GM18861 (cell line): ENCODE data around the gene NUMA1.

ENCODE experiments used
- ATAC-seq: cut with Tn5 transposase; IDR thresholded peaks from one replicate; pipeline ENCODE4 v1.9.1; 2021; ENCODE audit not compliant: unreplicated experiment

NUMA1 gene

DNA sequence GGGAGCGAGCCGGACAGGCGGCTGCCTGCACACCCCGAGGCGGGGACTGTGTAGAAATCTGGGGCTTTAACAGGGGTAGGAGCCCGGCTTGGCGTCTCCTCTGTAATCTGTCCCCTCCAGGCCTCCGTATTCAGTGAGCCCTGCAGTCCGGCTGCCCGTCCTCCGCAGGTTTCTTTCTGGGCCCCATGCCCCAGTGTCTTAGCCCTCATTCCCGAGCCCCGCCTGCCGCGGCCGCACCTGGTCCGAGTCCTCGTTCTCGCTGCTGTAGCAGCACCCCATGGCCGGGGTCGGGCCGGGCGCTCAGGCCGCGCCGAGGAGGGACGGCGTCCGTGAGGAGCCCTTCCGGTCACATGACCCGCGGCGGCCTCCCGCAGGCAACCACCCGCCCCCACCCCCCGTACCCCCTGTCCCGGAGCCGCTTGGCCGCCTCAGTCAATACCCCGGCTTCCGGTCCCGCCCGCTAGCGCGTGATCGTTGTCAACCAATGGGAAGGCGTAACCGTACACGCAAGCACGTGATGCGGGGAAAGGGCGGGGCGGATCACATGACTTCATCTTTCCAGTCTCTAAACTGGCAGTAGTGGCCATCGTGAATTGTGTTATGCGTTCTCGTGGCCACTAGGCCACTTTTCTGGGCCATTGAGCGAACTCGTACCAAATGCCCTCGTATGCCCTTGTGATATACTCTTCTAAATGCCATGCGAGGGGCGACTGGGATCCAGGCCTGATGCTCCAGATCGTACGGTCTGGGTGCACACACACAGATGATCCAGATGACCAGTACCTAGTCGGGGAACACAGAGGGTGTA lies 22.8 kb upstream of the NUMA1 start, which contains the start of gene LAMTOR1:
TSS of gene LAMTOR1 (minus strand) at position 352 of the 808 bp plus-strand sequence. CDS start at position 279, 73 bp downstream.
- ATAC-seq, result peak; percentile 74

DNA sequence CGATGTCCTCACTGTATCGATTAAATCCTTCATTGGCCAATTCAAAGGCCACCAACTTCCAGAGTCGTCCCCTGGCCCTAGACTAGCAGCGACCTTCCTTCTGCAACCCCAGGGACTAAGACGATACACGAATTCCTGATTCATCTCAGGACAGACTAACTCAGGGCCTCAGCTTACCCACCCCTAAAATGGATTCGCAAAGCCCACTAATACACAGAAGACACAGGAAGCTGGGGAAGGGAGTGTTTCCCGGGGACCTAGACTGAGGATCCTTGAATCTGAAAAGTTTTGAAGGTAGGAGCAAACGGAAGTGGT lies 22.2 kb upstream of the NUMA1 start:
- ATAC-seq, result no peak

DNA sequence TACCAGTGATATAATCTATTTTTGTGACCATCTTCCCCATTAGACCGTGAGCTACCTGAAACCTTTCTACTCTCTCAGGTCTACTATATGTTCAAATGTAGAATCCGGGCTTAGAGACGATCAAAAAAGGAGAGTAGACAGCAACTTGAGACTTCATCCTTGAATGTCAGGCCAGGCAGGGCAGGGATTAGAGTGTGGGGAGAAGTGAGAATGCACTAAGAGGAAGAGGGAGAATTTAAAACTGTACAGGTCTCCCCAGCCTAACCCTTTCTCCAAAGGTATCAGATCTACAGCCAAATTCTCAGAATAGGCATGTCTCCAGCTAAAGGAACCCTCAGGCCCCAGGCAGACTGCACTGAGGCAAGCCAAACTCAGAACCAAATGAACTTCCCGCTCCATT lies 21.8 kb upstream of the NUMA1 start:
- ATAC-seq, result no peak

- no peak for ATAC-seq
Observed at GRCh38 chr11:72100462-72100861, 20.1 kb upstream of the NUMA1 start.

- ATAC-seq, result no peak
Observed at GRCh38 chr11:72100009-72100408, 19.7 kb upstream of the NUMA1 start.

- no peak for ATAC-seq
Observed at GRCh38 chr11:72098741-72099140, 18.4 kb upstream of the NUMA1 start.

- peak; percentile 57 for ATAC-seq
Observed at GRCh38 chr11:72091292-72091691, 10.9 kb upstream of the NUMA1 start.

DNA sequence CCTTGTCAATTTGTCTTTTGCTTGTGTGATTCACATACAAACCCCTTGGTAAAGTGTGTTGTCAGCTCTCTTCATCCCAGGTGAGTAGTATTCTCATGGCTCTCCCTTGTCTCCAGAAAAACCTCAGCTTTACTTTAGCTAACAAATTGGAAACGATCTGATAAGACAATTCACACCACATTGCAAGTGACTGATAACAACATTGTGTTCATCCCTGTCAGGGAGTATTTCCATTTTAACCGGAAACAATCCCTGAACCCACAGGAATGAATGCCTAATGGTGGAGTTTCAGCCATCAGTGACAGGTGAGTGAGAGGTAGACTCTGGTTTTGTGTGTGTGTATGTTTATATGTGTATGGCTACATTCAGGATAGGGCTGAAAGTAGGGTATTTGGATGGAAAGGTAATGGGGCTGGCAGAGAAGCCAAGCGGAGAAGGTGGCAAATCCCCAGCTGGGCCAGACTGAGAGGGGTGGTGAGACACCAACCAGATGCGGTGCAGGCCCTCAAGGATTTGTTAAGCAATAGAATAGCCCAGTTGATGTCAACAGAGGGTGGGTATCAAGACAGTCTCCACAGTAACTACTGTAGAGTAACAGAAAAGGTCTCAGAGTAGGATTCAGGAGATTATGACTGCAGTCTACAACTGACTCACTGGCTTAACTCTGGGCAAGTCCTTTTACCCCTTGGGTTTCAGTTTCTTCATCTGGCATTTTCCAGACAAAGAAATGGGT lies 7.9 kb upstream of the NUMA1 start:
- no peak for ATAC-seq

GRCh38 chr11:72085621-72086351 lies 5.4 kb upstream of the NUMA1 start:
- ATAC-seq, result no peak

DNA sequence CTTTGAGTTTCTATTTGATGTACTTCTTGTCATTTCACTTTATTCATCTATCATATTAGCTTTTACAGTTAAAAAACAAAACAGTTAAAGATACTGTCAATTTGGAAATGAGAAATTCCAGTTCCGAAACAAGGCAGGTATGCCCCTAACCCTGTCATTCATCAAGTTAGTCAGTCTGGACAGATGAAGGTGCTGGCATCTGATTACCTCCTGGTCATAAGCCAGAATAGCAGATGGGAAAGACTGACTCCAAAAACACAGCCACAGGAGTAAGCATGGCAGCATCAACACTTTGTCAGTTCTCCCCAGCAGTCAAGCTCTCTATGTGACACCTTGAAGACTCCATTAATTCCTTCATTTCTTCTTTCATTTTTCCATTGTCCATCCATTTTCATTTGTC lies 4.6 kb upstream of the NUMA1 start:
- ATAC-seq, result no peak

- no peak for ATAC-seq
Observed at GRCh38 chr11:72084076-72084475, 3.7 kb upstream of the NUMA1 start.

- no peak for ATAC-seq
Observed at GRCh38 chr11:72083414-72083813, 3.1 kb upstream of the NUMA1 start.

GRCh38 chr11:72081821-72082453 lies 1.6 kb upstream of the NUMA1 start:
- no peak for ATAC-seq

GRCh38 chr11:72081184-72081644 lies 872 bp upstream of the NUMA1 start:
- ATAC-seq, result no peak

DNA sequence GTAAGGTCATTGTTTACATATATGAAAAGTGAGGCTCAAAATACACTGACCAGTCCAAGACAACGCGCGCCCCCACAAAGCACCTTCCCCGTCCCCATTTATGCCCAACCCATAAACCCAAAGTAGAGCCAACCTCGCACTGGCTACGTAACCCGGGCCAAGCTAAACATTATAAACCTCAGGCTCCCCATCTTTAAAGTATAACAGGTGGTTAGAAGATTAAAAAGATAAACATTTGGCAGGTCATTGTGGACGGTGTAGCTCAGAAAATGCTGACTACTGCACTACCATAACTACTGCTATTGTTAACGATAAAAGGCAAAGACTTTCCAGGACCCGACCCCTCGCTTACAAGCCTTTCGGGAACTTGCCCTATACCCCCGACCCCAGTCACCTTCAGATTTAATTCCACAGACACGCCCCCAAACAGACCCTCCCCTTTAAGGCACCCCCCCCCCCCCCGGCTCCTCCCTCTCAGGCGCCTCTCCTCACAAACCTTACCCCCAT lies 470 bp downstream of the NUMA1 start:
- no peak for ATAC-seq

- ATAC-seq, result no peak
Observed at GRCh38 chr11:72078477-72078876, 1.9 kb downstream of the NUMA1 start.

DNA sequence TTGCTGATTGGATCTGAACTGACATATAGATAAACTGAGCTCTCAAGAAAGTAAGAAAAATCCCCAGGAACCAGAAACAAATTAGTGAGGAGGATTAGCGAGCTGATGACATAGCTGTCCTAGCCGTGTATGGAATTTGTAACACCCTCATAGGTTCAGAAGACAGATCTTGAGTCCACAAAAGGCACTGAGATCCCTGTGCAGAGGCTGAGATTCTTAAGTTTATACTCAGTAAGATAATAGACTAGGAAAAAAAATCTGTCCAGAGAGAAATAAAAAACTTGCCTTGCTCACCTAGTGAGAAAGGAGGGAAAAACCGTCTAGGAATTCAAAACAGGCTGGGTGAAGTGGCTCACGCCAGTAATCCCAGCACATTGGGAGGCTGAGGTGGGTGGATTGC lies 4.6 kb downstream of the NUMA1 start:
- no peak for ATAC-seq

DNA sequence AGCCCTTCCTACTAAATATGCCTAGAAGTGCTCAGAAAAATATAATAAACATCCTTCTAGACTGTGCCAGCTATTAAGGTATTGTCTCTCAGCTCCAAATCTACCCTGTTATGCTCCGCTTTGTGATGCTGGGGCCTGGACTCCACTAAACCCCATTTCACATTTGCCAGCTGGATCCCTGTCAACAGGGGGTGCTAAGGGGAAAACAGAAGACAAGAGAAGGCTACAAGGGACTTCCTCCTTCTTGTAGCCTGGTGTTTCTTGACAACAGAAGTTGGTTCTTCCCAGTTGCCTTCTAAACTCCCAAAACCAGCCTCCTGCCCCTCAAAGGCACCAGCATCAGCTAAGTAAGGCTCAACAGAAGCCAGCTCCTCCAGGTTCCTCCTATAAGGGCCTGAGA lies 5.2 kb downstream of the NUMA1 start:
- ATAC-seq, result no peak

- ATAC-seq, result no peak
Observed at GRCh38 chr11:72072348-72072747, 8.0 kb downstream of the NUMA1 start.

DNA sequence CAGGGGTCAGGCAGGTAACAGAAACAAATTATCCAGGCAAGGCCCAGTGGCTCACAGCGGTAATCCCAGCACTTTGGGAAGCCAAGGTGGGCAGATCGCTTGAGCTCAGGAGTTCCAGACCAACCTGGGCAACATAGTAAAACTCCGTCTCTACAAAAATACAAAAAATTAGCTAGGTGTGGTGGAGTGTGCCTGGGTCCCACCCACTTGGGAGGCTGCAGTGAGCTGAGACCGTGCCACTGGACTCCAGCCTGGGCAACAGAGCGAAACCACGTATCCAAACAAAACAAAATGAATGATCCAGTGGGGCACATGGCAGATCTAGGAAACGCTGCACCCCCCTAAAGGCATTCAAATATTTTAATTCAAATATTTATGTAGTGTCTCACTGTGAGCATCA lies 9.9 kb downstream of the NUMA1 start:
- ATAC-seq, result no peak

GRCh38 chr11:72069787-72070251 lies 10.5 kb downstream of the NUMA1 start:
- no peak for ATAC-seq
